ENCODE measurements around the gene SNX2. TPM values are rescaled to one million over a fixed set of nuclear protein-coding genes. Genes with fewer than 3 reads are reported as not detected.
"Not testable (repeated sequence)": the region's sequence is repeated elsewhere in the genome, so short reads cannot be mapped to it uniquely, and the experiment has no call there.

Gene SNX2
- total RNA-seq, 2 experiments from 2014 or later: 44.5 to 44.6 TPM

DNA sequence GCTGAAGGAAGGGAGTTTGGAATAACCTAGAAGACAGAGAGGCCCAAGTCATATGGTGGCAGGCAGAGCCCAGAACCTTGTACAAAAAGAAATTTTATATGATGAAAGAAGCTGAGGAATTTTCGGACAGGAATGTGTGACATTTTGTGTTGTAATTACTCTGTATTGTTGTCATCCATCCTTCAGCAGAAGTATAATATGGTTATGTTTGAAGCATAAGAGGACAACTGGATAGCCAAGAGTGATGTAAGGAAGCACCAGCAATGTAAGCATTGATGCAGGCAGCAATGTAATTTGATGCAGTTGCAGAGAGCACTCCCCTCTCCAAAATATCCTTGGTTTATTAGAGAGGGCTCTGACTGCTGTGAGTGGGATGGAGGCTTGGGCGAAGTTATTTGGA lies 19.1 kb upstream of the SNX2 start:
- Mint-ChIP-seq H3K27ac (no peak overlapping the region), H3K27me3 (peaks cover 8% of the 10 kb centered on the region), H3K4me3 (no peak overlapping the region), H3K9me3 (no peaks in the 10 kb centered on the region), H3K4me1 (ENCODE audit: low read depth) (peaks cover 16% of the 10 kb centered on the region), H3K36me3 (no peaks in the 10 kb centered on the region)
- no peak for DNase-seq
- ChIA-PET CTCF (interaction anchor here (1.4 kb wide), 1 partner anchor 14 kb away, joined by 3 read pairs; no protein-coding TSS in a partner anchor), POLR2A (no interaction called here)
- intact Hi-C loops (cut with micrococcal nuclease): loop anchor here (1.0 kb wide), 1 partner anchor 20 kb away; the partner anchor contains the start of gene SNX2

DNA sequence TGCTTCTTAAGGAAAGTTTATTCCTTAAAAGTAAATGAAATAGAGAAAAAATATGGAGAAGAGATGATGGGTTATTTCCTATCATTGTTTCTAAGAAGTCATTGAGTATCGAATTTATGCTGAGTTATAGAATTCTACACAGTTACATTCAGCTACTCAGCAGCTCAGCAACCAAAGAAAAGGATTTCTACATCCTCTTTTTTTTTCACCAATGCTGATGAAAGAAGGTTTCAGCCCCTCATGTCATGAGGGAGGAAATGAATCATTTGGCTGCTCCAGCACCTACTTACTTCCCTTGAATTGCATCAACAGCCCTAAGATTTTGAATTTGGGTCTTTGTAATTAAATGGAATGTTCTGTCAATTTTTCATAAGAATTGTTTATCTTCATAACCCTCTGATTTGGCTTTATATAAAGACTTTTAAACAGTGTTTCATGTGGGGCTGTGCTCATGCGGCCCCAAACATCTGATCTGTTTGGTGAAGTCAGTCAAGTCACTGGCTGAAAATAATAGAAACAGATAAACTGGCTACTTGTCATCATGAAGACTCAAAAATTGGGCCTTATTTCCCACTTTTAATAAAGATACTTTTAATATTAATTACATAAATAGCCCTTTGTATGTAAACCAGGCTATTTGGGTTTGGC lies 18.5 kb upstream of the SNX2 start:
- Mint-ChIP-seq H3K4me3 (no peak overlapping the region), H3K27ac (no peak overlapping the region), H3K4me1 (ENCODE audit: low read depth) (peaks cover 16% of the 10 kb centered on the region), H3K27me3 (peaks cover 5% of the 10 kb centered on the region), H3K9me3 (no peaks in the 10 kb centered on the region), H3K36me3 (no peaks in the 10 kb centered on the region)
- DNase-seq: no peak
- POLR2A ChIA-PET: no interaction called here
- CTCF ChIA-PET: no interaction called here
- intact Hi-C loops (cut with micrococcal nuclease): loop anchor here (1.0 kb wide), 1 partner anchor 19 kb away; the partner anchor contains the start of gene SNX2

DNA sequence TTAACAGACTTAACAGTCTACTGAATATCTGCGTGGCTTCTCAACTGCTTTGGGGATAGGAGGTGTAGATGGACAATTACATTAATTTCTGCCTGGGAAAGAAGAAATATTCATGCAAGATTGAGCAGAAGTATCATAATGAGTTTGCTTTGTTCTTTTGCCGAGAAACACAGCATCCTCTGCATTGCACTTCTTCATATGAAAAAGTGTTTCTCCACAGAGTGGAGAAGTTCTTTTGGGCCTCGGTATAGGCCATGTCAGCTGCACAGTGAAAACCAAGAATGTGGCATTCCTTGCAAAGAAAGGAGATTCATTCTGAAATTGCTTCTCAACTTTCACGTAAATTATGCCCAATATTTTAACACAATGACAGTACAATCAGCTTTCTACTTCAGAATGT lies 17.6 kb upstream of the SNX2 start:
- ChIA-PET POLR2A (no interaction called here), CTCF (no interaction called here)
- Mint-ChIP-seq H3K9me3 (no peaks in the 10 kb centered on the region), H3K4me3 (no peak overlapping the region), H3K27ac (no peak overlapping the region), H3K4me1 (ENCODE audit: low read depth) (peaks cover 16% of the 10 kb centered on the region), H3K27me3 (peaks cover 3% of the 10 kb centered on the region), H3K36me3 (no peaks in the 10 kb centered on the region)
- intact Hi-C loops (cut with micrococcal nuclease): no loop called here
- DNase-seq: no peak

DNA sequence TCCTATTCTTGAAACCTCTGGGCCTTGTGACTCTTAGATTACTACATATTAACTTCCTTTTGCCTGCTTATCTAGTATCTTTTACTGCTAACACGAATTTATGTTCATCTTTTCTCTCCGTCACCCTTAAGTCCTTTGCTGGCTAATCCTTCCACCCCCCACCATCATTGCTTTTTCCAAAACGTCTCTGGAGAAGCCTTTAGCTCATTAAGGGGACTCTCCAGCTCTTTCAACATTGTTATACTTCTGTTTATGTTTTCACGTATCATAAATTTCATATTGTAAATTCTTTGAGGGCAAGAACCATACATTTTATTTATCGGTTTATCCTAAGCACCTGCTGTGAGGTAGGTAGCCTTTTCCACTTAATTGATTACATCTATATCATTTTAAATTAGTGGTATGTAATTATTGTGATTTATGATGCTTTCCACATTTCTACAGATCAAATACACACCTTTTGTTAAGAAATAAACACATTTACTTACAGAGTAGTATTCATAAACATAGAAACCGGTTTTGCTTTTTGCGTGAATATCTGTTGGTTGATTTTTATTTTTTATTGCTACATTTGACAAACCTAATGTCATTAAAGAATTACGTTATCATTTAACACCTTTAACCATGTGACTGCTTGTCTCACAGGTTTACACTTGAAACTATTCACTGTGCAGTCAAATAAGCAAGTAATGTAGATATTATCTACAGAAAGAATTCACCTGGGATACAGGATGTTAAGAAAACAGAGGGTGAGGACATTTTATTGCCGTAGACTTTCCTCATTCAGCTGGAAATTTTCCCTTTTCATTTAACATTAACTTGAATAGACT lies 15.4 kb upstream of the SNX2 start:
- ChIA-PET CTCF (interaction anchor here (1.5 kb wide), 1 partner anchor 15 kb away, joined by 4 read pairs; the partner anchor contains the start of gene SNX2), POLR2A (no interaction called here)
- Mint-ChIP-seq H3K27ac (no peak overlapping the region), H3K9me3 (no peaks in the 10 kb centered on the region), H3K4me3 (no peak overlapping the region), H3K36me3 (no peaks in the 10 kb centered on the region), H3K27me3 (no peaks in the 10 kb centered on the region), H3K4me1 (ENCODE audit: low read depth) (peaks cover 16% of the 10 kb centered on the region)
- intact Hi-C loops (cut with micrococcal nuclease): no loop called here
- DNase-seq: no peak

DNA sequence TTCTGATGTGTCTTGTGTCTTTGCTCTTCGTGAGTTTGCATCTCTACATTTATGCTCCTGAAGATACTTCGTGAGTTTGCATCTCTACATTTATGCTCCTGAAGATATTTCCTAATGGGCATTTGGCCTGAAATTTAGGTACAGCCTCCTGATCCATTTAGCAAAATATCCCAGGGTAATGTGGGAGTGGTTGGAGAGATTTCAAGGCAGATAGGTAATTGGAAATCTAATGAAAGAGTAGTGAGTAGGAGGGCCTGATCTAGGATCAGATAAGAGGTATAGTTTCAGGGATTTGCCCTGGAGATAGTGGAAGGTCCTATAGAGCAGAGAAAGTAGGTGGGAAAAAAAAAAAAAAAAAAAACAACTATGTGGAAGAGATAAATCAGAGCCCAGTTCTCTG lies 14.6 kb upstream of the SNX2 start:
- DNase-seq: no peak
- H3K36me3 Mint-ChIP-seq: no peaks in the 10 kb centered on the region
- H3K27me3 Mint-ChIP-seq: no peaks in the 10 kb centered on the region
- peaks cover 16% of the 10 kb centered on the region for H3K4me1 Mint-ChIP-seq (ENCODE audit: low read depth)
- no peak overlapping the region for H3K4me3 Mint-ChIP-seq
- H3K9me3 Mint-ChIP-seq: no peaks in the 10 kb centered on the region
- intact Hi-C loops (cut with micrococcal nuclease): no loop called here
- ChIA-PET CTCF (interaction anchor here (1.5 kb wide), 1 partner anchor 14 kb away, joined by 4 read pairs; the partner anchor contains the start of gene SNX2), POLR2A (no interaction called here)
- H3K27ac Mint-ChIP-seq: no peak overlapping the region

DNA sequence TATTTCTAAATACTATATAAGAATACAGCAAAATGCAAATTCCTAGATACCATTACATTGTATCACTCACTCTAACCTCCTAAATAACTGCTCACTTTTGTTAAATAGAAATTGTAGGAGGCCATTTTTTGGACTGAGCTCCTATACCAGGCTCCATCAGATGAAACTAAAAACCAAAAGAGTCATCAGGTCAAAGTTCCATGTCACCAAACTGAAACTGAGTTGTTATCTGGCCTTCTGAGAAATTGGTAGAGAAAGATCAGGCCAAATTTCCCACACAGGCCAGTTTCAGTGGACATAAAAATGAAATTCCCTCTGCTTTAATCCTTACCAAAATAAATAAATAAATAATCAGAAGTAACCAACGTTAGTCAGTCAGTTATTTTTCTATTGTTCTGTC lies 13.8 kb upstream of the SNX2 start:
- no peak overlapping the region for H3K27ac Mint-ChIP-seq
- no peak overlapping the region for H3K4me3 Mint-ChIP-seq
- intact Hi-C loops (cut with micrococcal nuclease): no loop called here
- ChIA-PET POLR2A (no interaction called here), CTCF (interaction anchor here (1.5 kb wide), 1 partner anchor 14 kb away, joined by 4 read pairs; the partner anchor contains the start of gene SNX2)
- no peaks in the 10 kb centered on the region for H3K36me3 Mint-ChIP-seq
- H3K4me1 Mint-ChIP-seq (ENCODE audit: low read depth): peaks cover 9% of the 10 kb centered on the region
- DNase-seq: no peak
- no peaks in the 10 kb centered on the region for H3K9me3 Mint-ChIP-seq
- no peaks in the 10 kb centered on the region for H3K27me3 Mint-ChIP-seq

DNA sequence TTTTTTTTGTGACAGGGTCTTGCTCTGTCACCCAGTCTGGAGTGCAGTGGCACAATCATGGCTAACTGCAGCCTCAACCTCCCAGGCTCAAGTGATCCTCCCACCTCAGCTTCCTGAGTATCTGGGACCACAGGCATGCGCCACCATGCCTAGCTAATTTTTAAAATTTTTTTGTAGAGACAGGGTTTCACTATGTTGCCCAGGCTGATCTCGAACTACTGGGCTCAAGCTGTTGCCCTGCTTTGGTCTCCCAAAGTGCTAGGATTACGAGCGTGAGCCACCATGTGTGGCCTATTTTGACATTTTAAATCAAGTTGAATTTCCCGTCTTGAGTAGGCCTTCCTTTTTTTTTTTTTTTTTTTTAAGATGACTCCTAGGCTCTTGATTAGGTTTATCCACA lies 13.0 kb upstream of the SNX2 start:
- intact Hi-C loops (cut with micrococcal nuclease); DNase-seq; H3K4me3 Mint-ChIP-seq; CTCF ChIA-PET; POLR2A ChIA-PET; H3K9me3 Mint-ChIP-seq; H3K4me1 Mint-ChIP-seq (ENCODE audit: low read depth); H3K27ac Mint-ChIP-seq; H3K36me3 Mint-ChIP-seq; H3K27me3 Mint-ChIP-seq: not testable (repeated sequence)

DNA sequence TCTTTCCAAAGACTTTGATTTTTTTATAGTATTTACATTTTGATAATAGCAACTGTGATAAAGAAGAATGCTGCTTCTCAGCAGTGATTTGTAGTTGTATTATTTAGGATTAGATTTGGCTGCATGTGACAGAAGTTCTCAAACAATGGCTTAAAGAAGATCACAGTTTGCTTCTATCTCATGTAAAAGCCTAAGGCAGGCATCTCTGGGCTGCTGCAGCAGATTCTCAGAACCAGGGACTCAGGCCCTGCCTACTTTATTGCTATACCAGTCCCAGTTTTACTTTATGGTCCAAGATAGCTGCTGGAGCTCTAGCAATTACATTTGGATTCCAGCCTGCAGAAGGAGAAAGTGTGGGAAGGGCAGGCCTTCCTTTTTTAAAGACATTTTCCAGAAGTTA lies 8.8 kb upstream of the SNX2 start:
- no peak for DNase-seq
- intact Hi-C loops (cut with micrococcal nuclease): no loop called here
- Mint-ChIP-seq H3K36me3 (no peaks in the 10 kb centered on the region), H3K9me3 (no peaks in the 10 kb centered on the region), H3K4me3 (no peak overlapping the region), H3K27ac (no peak overlapping the region), H3K4me1 (ENCODE audit: low read depth) (no peaks in the 10 kb centered on the region), H3K27me3 (peaks cover 2% of the 10 kb centered on the region)
- ChIA-PET POLR2A (no interaction called here), CTCF (no interaction called here)

DNA sequence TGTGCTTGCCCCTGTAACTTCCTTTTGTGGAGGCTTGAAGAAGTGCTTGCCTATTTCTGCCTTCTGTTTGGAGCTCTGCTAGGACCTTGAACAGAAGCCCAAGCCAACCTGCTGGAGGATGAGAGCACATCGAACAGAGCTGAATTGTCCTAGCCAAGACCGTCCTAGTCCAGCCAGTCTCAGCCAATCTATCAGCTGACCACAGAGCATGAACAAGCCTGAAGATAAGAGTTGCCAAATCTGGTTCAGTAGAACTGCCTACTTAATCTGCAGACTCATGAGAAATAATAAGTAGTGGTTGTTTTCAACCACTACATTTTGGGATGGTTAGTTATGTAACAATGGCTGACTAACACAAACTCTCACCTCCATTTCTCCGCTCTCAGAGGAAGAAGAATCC lies 4.4 kb upstream of the SNX2 start:
- CTCF ChIA-PET: no interaction called here
- DNase-seq: no peak
- H3K27ac Mint-ChIP-seq: no peak overlapping the region
- H3K9me3 Mint-ChIP-seq: no peaks in the 10 kb centered on the region
- POLR2A ChIA-PET: no interaction called here
- H3K4me1 Mint-ChIP-seq (ENCODE audit: low read depth): no peaks in the 10 kb centered on the region
- no peaks in the 10 kb centered on the region for H3K36me3 Mint-ChIP-seq
- H3K27me3 Mint-ChIP-seq: peaks cover 2% of the 10 kb centered on the region
- no peak overlapping the region for H3K4me3 Mint-ChIP-seq
- intact Hi-C loops (cut with micrococcal nuclease): loop anchor here (5.0 to 10.0 kb wide), 3 partner anchors 68 to 774 kb away; partner anchors contain the start of gene CSNK1G3

DNA sequence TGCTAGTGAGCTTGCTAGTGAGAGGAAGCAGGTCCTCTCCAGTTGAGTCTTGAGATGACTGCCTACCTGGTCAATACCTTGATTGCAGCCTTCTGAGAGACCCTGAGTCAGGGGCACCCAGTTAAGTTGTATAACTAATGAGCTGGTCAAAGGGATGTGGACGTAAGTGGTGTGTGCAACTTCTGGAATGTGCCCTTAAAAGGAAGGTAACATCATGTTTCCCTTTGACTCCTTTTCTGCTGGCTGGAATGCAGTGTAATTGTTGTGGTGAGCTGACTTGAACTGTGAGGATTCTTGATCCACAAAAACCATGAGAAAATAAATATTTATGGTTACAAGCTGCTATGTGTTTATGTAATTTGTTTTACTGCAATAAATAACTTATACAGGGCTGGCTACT lies 2.4 kb upstream of the SNX2 start:
- POLR2A ChIA-PET: no interaction called here
- H3K27me3 Mint-ChIP-seq: peaks cover 2% of the 10 kb centered on the region
- intact Hi-C loops (cut with micrococcal nuclease): loop anchor here (5.0 to 10.0 kb wide), 3 partner anchors 70 to 772 kb away; partner anchors contain the start of gene CSNK1G3
- CTCF ChIA-PET: no interaction called here
- no peak for DNase-seq
- no peaks in the 10 kb centered on the region for H3K36me3 Mint-ChIP-seq
- H3K9me3 Mint-ChIP-seq: no peaks in the 10 kb centered on the region
- H3K27ac Mint-ChIP-seq: no peak overlapping the region
- H3K4me3 Mint-ChIP-seq: no peak overlapping the region
- H3K4me1 Mint-ChIP-seq (ENCODE audit: low read depth): peaks cover 13% of the 10 kb centered on the region

DNA sequence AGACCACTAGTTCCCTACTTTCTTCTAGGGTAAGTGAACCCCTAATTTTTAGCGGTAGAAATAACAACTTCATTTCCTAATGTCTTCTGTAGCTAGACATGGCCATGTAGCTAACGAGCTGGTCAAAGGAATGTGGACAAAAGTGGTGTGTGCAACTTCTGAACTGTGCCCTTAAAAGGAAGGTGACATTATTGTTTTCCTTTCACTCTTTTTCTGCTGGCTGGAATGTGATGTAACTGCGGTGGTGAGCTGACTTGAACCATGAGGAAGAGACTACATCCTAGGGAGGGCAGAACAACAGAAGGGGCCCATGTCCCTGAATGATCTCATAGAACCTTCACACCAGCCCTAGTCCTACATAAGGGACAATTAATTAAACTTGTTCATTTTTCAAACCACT lies 1.3 kb upstream of the SNX2 start:
- H3K27me3 Mint-ChIP-seq: no peaks in the 10 kb centered on the region
- no peak overlapping the region for H3K27ac Mint-ChIP-seq
- POLR2A ChIA-PET: no interaction called here
- intact Hi-C loops (cut with micrococcal nuclease): loop anchor here (1.0 to 10.0 kb wide), 6 partner anchors 71 to 813 kb away; partner anchors contain the start of genes CEP120, CSNK1G3, SNX24 and SRFBP1
- CTCF ChIA-PET: no interaction called here
- DNase-seq: no peak
- peaks cover 21% of the 10 kb centered on the region for H3K4me1 Mint-ChIP-seq (ENCODE audit: low read depth)
- no peaks in the 10 kb centered on the region for H3K36me3 Mint-ChIP-seq
- H3K9me3 Mint-ChIP-seq: no peaks in the 10 kb centered on the region
- H3K4me3 Mint-ChIP-seq: no peak overlapping the region

DNA sequence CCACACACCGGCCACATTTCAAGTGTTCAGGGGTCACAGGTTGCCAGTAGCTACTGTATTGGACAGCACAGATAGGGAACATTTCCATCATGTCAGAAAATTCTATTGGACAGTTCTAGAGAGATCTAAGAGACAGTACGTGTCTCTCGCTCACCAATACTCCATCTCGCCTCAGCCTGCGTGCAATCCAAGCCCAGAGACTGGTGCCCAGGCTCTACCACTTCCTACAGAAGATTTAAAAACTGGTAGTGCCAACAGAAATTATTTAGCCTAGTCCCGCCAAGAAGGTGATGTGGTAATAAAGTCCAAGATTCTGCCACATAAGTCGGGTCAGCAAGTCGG lies 390 bp upstream of the SNX2 start:
- peak overlapping the region; percentile 92 for H3K4me3 Mint-ChIP-seq
- H3K36me3 Mint-ChIP-seq: no peaks in the 10 kb centered on the region
- no peaks in the 10 kb centered on the region for H3K9me3 Mint-ChIP-seq
- DNase-seq: no peak
- ChIA-PET POLR2A (no interaction called here), CTCF (interaction anchor here (1.2 to 1.5 kb wide), 4 partner anchors 14 to 70 kb away, joined by 3 to 4 read pairs (median 4); no protein-coding TSS in a partner anchor)
- H3K27ac Mint-ChIP-seq: peak overlapping the region; percentile 63
- H3K27me3 Mint-ChIP-seq: no peaks in the 10 kb centered on the region
- intact Hi-C loops (cut with micrococcal nuclease): loop anchor here (1.0 to 10.0 kb wide), 6 partner anchors 71 to 814 kb away; partner anchors contain the start of genes CEP120, CSNK1G3, SNX24 and SRFBP1
- H3K4me1 Mint-ChIP-seq (ENCODE audit: low read depth): peaks cover 26% of the 10 kb centered on the region
